Erythroblast (primary cell): ENCODE measurements around the gene OXCT1.

Experiments used
- GATA1 ChIP-seq: IDR thresholded peaks from 2 replicates; pipeline ENCODE4 v1.6.1; 2011; ENCODE audit warnings: low read depth, mild to moderate bottlenecking, control low read depth, low read length, moderate library complexity
- POLR2A ChIP-seq: IDR thresholded peaks from 2 replicates; pipeline ENCODE4 v1.6.1; 2011; ENCODE audit warnings: mild to moderate bottlenecking, low read length

DNA sequence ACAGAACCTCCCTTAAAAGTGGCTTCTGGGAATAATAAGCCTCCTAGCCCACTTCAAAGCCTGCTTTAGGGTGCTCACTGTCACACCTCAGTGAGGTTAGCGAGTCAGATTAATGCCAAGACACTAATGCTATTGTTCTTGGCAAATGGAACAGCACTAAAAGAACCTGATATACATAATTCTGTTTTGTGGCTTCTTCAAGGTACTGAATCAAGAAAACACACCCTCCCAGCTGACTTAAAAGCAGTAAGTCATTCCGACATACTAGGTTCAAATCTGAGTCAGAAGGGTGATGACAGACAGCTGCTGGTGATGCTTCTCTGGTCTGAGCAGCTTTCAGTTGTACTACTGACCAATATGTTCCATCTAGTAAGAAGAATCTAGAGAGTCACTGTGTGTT lies 121.6 kb downstream of the OXCT1 start:
- TF ChIP-seq POLR2A (no peak), GATA1 (no peak)
